GM19043 (cell line): ENCODE data around the gene ZNF571.

Experiments used
- ATAC-seq: cut with Tn5 transposase; IDR thresholded peaks from one replicate; pipeline ENCODE4 v1.9.1; 2021; ENCODE audit warnings: low read depth; ENCODE audit not compliant: unreplicated experiment

The ZNF571 gene

GRCh38 chr19:37594304-37594981, at the start of gene ZNF571, which contains the start of gene ZNF540:
Gene ZNF571, minus strand, starts transcription at chr19:37594792. Its CDS starts 8,116 bp downstream, at chr19:37586676.
Gene ZNF540, plus strand, starts transcription at chr19:37594876. Its CDS starts 3,572 bp downstream, at chr19:37598448.
- peak; percentile 98 for ATAC-seq

GRCh38 chr19:37635076-37636056, 40.8 kb upstream of the ZNF571 start:
- no peak for ATAC-seq

GRCh38 chr19:37594982-37595382, 390 bp upstream of the ZNF571 start:
- ATAC-seq: no peak

GRCh38 chr19:37593996-37594303, 642 bp downstream of the ZNF571 start:
- ATAC-seq: no peak

GRCh38 chr19:37583340-37583739, 11.3 kb downstream of the ZNF571 start:
- no peak for ATAC-seq

- no peak for ATAC-seq
Observed at GRCh38 chr19:37572203-37572602, 22.4 kb downstream of the ZNF571 start.

GRCh38 chr19:37565370-37565669, 29.3 kb downstream of the ZNF571 start:
- ATAC-seq: no peak

- ATAC-seq: no peak
Observed at GRCh38 chr19:37564624-37565369, 29.8 kb downstream of the ZNF571 start.

- ATAC-seq: no peak
Observed at GRCh38 chr19:37563518-37563917, 31.1 kb downstream of the ZNF571 start.

GRCh38 chr19:37551129-37551993, 43.2 kb downstream of the ZNF571 start:
- no peak for ATAC-seq

- no peak for ATAC-seq
Observed at GRCh38 chr19:37537391-37537947, 57.1 kb downstream of the ZNF571 start.

GRCh38 chr19:37519890-37520289, 74.7 kb downstream of the ZNF571 start:
- no peak for ATAC-seq
